ENCODE measurements around the gene GNLY. TPM values are rescaled to one million over a fixed set of nuclear protein-coding genes. Genes with fewer than 3 reads are reported as not detected.

GNLY gene
- total and polyA plus RNA-seq, 9 of the 15 experiments (the other 6 are each of a cell fraction or from before 2014, with no cell fraction given): not detected

- TF ChIP-seq MAX (CRISPR knock-in tag; IDR thresholded peaks at IDR 0.05) (peak; percentile 52), ZNF217 (CRISPR knock-in tag; IDR thresholded peaks at IDR 0.05) (no peak), HMBOX1 (IDR thresholded peaks at IDR 0.05) (peak; percentile 62; the same call in 1 of the 2 replicates), ARID1B (IDR thresholded peaks at IDR 0.05) (peak; percentile 60), FOSL1 (tag; conservative IDR thresholded peaks at IDR 0.05) (peak; percentile 89), JUN (IDR thresholded peaks at IDR 0.05; ENCODE audit: borderline replicate concordance, low read depth, low read length) (peak; percentile 58; the same call in 1 of the 2 replicates), JUN (CRISPR knock-in tag; IDR thresholded peaks at IDR 0.05; ENCODE audit: borderline replicate concordance) (no peak), CBFA2T3 (IDR thresholded peaks at IDR 0.05) (peak; percentile 45), ZBTB7A (IDR thresholded peaks at IDR 0.05; ENCODE audit: borderline replicate concordance, control insufficient read depth, low read depth, low read length) (peak; percentile 60; the same call in 1 of the 2 replicates), JUND (IDR thresholded peaks at IDR 0.05; ENCODE audit: borderline replicate concordance, low read depth, low read length) (peak; percentile 84), JUND (tag; IDR thresholded peaks at IDR 0.05; ENCODE audit: borderline replicate concordance, low read depth, low read length) (peak; percentile 48; the same call in 2 of the 3 replicates), SMARCE1 (IDR thresholded peaks at IDR 0.05) (peak; percentile 70; the same call in 1 of the 2 replicates), VEZF1 (CRISPR knock-in tag; IDR thresholded peaks at IDR 0.05) (0 out of 2 replicates have a peak, but pooled peaks have one; percentile 14), EHMT2 (IDR thresholded peaks at IDR 0.05) (peak; percentile 94), RCOR1 (IDR thresholded peaks at IDR 0.05; ENCODE audit: borderline replicate concordance in 1 of 2, low read depth in 2 of 2, low read length in 2 of 2) (peak in 1 of 2 experiments; percentile 26; a peak in 1 of 4 replicates), PRDM10 (IDR thresholded peaks at IDR 0.05; ENCODE audit: partially characterized antibody) (peak; percentile 46), ZFP1 (CRISPR knock-in tag; IDR thresholded peaks at IDR 0.05) (no peak)
These were observed 31.1 kb upstream of the GNLY start (continued) for GRCh38 chr2:85662899-85663593.
